Ishikawa (cell line): ENCODE measurements around the gene CLDN9.

Experiments
- CEBPB ChIP-seq: IDR thresholded peaks from 2 replicates; pipeline ENCODE4 v1.6.1; 2012
- EGR1 ChIP-seq: IDR thresholded peaks from 2 replicates; pipeline ENCODE4 v1.6.1; 2012
- EP300 ChIP-seq: IDR thresholded peaks from 2 replicates; pipeline ENCODE4 v1.6.1; 2012; ENCODE audit warnings: borderline replicate concordance
- MAX ChIP-seq: IDR thresholded peaks from 2 replicates; pipeline ENCODE4 v1.6.1; 2012
- RAD21 ChIP-seq: IDR thresholded peaks from 2 replicates; pipeline ENCODE4 v1.6.1; 2012; ENCODE audit warnings: low read depth
- REST ChIP-seq: IDR thresholded peaks from 2 replicates; pipeline ENCODE4 v1.6.1; 2012; ENCODE audit warnings: low read depth, mild to moderate bottlenecking
- TAF1 ChIP-seq: IDR thresholded peaks from 2 replicates; pipeline ENCODE4 v1.6.1; 2012; ENCODE audit warnings: low read depth, mild to moderate bottlenecking
- YY1 ChIP-seq: IDR thresholded peaks from 2 replicates; pipeline ENCODE4 v1.6.1; 2012; ENCODE audit warnings: low read depth
- ZBTB7A ChIP-seq: IDR thresholded peaks from 2 replicates; pipeline ENCODE4 v1.6.1; 2012; ENCODE audit warnings: low read depth

DNA sequence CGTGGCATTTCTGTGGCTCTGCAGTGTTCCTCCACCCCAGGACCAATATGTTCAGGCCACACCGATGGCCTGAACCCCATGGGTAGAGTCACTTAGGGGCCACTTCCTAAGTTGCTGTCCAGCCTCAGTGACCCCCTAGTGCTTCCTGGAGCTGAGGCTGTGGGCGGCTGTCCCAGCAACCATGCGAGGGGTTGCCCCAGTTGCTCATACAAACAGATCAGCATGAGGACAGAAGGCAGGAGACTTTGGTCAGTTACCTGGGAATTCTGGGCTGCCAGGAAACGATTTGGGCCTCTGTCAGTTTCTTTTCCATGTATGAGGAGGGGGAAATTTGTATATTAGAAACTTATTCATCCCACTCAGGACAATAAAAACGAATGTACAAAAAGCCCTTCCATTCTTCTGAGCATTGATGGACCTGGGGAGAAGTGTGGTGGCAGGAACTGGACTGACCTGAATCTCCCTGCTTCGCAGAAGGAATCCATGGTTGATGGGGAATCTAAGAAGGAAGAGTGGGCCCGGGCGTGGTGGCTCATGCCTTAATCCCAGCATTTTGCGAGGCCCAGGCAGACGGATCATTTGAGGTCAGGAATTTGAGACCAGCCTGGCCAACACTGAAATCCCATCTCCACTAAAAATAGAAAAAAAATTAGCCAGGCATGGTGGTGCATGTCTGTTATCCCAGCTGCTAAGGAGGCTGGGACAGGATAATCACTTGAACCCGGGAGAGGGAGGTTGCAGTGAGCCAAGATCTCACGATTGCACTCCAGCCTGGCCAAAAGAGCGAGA lies 47.8 kb downstream of the CLDN9 start:
- no peak for TF ChIP-seq EGR1
- TF ChIP-seq REST, result no peak
- no peak for TF ChIP-seq RAD21
- TF ChIP-seq ZBTB7A, result no peak
- no peak for TF ChIP-seq TAF1
- no peak for TF ChIP-seq YY1
- TF ChIP-seq EP300, result no peak
- TF ChIP-seq MAX, result no peak
- TF ChIP-seq CEBPB, result no peak
